C4-2B (cell line): ENCODE measurements around the gene FXYD5.
"Not testable (repeated sequence)": the region's sequence is repeated elsewhere in the genome, so short reads cannot be mapped to it uniquely, and the experiment has no call there.

Experiments
- H3K27ac ChIP-seq: fragments of 450-650 bp; 2 replicates; pipeline ENCODE4 v1.5.1; 2017
- ZFX ChIP-seq: fragments of 450-650 bp; IDR thresholded peaks from 2 replicates; pipeline ENCODE4 v1.6.1; 2017
- TF ChIP-seq, protein P1 (sequence below): fragments of 450-650 bp; conservative IDR thresholded peaks from 2 replicates; pipeline ENCODE4 v1.5.1; 2017; ENCODE audit warnings: mild to moderate bottlenecking

Gene FXYD5

DNA sequence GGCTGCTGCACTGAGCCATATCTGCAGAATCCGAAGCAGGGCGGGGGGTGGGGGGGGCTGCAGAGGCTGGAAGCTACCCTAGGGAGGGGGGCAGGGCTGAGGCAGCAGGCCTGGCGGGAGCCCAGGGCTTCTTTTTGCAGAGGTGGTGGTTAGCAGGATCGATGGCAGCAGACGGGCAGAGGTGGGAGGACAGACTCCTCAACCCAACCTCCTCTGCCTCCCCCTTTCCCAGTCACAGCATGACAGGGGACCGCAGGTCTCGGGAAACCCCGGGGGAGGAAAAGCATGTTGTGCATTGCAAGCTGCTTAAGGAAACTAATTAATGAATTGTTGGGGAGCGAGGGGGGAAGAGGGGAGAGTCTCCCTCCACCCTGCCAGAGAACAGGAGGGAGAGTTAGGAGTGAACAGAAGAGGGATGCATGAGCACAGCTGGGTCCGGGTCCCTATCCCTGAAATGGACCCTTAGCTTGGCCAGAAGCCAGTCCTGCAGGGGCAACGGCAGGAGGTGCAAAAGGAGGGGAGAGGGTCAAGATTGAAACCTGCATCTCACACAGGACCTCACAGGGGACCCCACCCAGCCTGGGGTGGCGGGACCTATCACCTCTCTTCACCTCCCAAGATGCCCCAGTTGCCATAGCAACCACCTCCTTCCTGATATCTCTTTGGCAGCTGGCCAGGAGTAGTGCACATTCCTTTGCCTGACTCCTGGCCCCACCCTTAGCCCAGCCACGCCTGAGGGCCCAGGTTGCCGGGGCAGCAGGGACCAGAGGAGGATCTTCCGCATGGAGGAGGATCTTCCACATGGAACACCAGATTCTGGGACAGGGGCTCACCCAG lies 9.7 kb upstream of the FXYD5 start:
- no peak for TF ChIP-seq ZFX
- TF ChIP-seq, protein P1, sequence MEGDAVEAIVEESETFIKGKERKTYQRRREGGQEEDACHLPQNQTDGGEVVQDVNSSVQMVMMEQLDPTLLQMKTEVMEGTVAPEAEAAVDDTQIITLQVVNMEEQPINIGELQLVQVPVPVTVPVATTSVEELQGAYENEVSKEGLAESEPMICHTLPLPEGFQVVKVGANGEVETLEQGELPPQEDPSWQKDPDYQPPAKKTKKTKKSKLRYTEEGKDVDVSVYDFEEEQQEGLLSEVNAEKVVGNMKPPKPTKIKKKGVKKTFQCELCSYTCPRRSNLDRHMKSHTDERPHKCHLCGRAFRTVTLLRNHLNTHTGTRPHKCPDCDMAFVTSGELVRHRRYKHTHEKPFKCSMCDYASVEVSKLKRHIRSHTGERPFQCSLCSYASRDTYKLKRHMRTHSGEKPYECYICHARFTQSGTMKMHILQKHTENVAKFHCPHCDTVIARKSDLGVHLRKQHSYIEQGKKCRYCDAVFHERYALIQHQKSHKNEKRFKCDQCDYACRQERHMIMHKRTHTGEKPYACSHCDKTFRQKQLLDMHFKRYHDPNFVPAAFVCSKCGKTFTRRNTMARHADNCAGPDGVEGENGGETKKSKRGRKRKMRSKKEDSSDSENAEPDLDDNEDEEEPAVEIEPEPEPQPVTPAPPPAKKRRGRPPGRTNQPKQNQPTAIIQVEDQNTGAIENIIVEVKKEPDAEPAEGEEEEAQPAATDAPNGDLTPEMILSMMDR, result no peak
- H3K27ac ChIP-seq, result no peak overlapping the region

DNA sequence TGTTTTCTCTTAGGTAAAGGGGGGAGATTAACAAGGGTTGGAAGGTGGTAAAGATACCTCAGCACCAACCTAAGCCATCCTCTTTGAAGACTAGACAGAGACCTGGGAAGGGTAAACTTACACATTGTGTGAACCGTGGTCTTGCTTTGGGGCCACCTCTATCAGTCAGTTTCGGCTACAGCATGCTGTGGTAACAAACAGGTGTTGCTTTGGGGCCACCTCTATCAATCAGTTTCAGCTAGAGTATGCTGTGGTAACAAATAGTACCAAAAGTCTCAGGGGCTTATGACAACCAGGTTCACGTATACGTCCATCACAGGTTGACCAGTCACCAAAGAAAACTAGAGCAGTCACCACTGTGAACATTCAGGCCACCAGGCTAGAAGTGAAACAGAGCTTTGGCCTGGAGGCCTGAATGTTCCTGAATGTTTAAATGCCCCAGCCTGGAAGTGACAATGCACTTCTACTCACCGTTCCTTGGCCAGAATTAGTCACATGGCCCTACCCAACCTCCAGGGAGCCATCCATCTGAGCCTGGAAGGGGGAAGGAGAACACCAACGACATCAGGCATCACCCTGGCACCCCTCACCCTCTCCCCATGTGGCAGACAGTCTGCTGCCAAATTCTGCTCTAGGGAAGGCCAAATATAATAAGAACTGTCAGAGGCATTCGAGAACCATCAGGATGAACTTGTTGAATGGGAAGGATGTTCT lies 7.6 kb upstream of the FXYD5 start:
- no peak for TF ChIP-seq ZFX
- TF ChIP-seq, protein P1, result no peak
- H3K27ac ChIP-seq, result no peak overlapping the region

DNA sequence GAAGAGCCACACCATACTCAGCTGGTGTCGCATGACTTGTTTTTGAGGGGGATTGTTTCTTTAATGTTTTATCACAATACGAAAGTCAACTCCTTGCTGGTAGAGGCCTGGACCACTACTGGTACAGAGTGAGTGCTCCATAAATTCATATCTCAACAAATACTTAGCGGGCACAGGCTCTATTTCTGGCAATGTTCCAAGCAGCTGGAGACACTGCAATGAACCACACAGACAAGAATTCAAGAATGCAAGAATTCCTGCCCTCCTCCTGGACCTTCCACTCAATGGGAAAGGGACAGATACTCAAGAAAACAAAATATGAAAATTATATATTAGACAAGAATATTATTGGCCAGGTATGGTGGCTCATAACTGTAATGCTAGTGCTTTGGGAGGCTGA lies 5.1 kb upstream of the FXYD5 start:
- TF ChIP-seq ZFX, result no peak
- TF ChIP-seq, protein P1, result no peak
- no peak overlapping the region for H3K27ac ChIP-seq

DNA sequence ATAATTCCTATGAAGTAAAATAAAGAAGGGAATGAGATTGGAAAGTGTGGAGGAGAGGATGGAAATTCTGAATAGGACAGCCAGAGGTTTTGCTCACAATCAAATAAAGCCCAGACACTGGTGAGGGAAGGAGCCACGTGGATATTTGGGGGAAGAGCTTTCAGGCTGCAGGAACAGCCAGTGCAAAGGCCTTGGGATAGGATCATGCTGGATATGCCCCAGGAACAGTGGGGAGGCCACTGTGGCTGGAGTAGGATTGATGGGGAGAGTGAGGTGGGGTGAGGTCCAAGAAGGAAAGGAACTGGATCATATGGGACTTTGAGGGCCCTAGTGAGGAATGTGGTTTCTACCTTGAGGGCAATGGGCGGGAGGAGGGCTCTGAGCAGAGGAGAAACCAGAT lies 4.1 kb upstream of the FXYD5 start:
- TF ChIP-seq ZFX, result no peak
- TF ChIP-seq, protein P1, result no peak
- no peak overlapping the region for H3K27ac ChIP-seq

DNA sequence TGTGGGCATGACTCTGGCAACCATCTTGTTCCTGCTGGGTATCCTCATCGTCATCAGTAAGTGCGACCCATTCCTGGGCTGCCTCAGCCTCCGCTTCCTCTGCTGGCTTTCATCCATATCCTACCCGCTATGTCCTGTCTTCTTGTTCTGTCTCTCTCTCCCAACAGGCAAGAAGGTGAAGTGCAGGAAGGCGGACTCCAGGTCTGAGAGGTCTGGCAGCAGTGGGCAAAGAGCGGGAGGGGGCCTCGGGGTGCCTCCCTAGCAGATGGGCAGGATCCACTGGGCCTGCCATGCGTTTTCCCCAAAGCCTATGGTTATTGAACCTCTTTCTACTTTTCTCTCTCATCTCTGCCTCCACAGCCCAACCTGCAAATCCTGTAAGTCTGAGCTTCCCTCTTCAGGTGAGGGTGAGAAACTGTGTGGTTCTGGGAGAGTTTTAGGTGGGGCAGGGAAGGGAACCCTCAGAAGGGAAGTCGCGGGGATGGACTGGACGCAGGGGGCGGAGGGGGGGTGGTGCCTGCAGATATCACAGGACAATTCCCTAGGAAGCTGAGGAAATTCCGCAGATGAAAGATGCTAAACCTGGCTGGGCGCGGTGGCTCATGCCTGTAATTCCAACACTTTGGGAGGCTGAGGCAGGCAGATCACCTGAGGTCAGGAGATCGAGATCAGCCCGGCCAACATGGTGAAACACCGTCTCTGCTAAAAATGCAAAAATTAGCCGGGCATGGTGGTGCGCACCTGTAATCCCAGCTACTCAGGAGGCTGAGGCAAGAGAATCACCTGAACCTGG lies 3.1 kb upstream of the FXYD5 start:
- no peak overlapping the region for H3K27ac ChIP-seq
- TF ChIP-seq, protein P1, result no peak
- TF ChIP-seq ZFX, result no peak

DNA sequence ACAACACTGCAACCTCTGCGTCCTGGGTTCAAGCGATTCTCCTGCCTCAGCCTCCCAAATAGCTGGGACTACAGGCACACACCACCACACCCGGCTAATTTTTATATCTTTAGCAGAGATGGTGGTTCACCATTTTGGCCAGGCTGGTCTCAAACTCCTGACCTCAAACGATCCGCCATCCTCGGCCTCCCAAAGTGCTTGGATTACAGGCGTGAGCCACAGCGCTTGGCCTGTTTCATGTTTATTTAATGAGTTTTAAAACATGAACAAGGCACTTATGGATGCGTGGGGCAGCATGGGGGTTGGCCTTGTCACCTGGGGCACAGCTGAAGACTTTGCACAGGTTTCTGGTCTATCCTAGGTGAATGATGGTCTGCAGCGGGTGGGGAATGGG lies 1.4 kb upstream of the FXYD5 start:
- not testable (repeated sequence) for H3K27ac ChIP-seq

DNA sequence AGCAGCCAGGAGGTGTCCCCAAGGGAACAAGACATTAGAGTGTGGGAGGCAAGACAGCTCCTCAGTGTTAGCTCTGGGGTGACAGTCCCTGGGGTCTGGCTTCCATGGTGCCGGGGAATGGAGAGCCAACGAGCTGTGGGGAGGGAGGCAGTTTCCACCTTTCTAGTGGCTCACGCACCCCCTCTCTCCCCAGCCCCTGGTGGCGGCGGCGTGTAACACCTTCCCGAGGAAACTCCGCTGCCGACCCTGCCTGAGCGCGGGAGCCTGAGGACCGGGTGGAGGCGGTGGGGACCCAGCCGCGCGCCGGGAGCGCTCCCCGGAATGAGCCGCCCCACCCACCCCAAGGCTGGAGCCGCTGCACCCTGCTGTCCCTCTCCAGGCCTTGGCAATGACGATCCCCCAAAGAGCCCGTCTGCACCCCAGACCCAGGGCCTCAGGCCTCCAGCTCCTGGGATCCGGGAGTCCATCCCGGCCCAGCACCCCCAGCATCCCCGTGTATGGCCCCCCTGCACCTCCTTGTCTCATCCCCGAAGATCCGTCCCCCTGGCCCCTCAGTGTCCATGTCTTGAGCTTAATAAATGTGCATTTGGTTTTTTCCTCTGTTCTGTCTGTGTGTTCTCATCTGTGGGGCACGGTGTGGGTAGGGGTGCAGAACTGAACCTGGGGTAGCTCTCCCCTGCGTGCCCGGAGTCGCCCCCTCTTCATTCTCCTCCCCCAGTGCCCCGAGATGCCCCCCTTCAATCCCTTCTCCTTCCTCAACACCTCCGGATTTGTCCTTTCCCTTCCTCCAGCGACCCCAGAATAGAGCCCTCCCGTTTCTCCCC lies 622 bp upstream of the FXYD5 start:
- TF ChIP-seq, protein P1, result no peak; the same call in 1 of the 2 replicates
- TF ChIP-seq ZFX, result no peak
- no peak overlapping the region for H3K27ac ChIP-seq
